Neuronal stem cell (in vitro differentiated cells): ENCODE measurements around the gene NRIP1.

Experiments used
- DNase-seq: peaks from one replicate; pipeline ENCODE4 v3.0.0-alpha.2; 2013; ENCODE audit warnings: low spot score
- H2AFZ ChIP-seq: one replicate; pipeline ENCODE4 v1.6.1; 2013; ENCODE audit warnings: mild to moderate bottlenecking, low read length, inconsistent platforms
- H2AK5ac ChIP-seq: 2 replicates; pipeline ENCODE4 v1.6.1; 2013; ENCODE audit warnings: low read depth, mild to moderate bottlenecking, inconsistent platforms, low read length, moderate library complexity, mixed read lengths
- H2BK120ac ChIP-seq: 2 replicates; pipeline ENCODE4 v1.6.1; 2013; ENCODE audit warnings: low read depth, mild to moderate bottlenecking, inconsistent platforms, low read length, moderate library complexity, mixed read lengths
- H2BK12ac ChIP-seq: one replicate; pipeline ENCODE4 v1.6.1; 2013; ENCODE audit warnings: low read length, inconsistent platforms
- H2BK15ac ChIP-seq: 2 replicates; pipeline ENCODE4 v1.6.1; 2013; ENCODE audit warnings: mild to moderate bottlenecking, low read length, inconsistent platforms, mixed read lengths
- H2BK5ac ChIP-seq: one replicate; pipeline ENCODE4 v1.6.1; 2013; ENCODE audit warnings: inconsistent platforms, mild to moderate bottlenecking, low read length, moderate library complexity
- H3K14ac ChIP-seq: one replicate; pipeline ENCODE4 v1.6.1; 2013; ENCODE audit warnings: low read length, inconsistent platforms
- H3K18ac ChIP-seq: 2 replicates; pipeline ENCODE4 v1.6.1; 2013; ENCODE audit warnings: low read length, inconsistent platforms
- H3K23ac ChIP-seq: 2 replicates; pipeline ENCODE4 v1.6.1; 2013; ENCODE audit warnings: low read depth, mild to moderate bottlenecking, mixed read lengths, low read length, inconsistent platforms; ENCODE audit not compliant: poor library complexity
- H3K27ac ChIP-seq: replicated peaks from 3 replicates; pipeline ENCODE4 v1.5.1; 2013; ENCODE audit warnings: low read length, inconsistent platforms
- H3K27me3 ChIP-seq, 3 experiments: 2 replicates each; pipeline ENCODE4 v1.6.1; 2013; ENCODE audit warnings: low read length in 3 of 3, mild to moderate bottlenecking in 2 of 3, inconsistent platforms in 1 of 3, low read depth in 1 of 3, mixed read lengths in 1 of 3, moderate library complexity in 1 of 3; ENCODE audit not compliant: control insufficient read depth in 3 of 3, insufficient read depth in 3 of 3
- H3K36me3 ChIP-seq, 2 donors: replicated peaks in 1 of 2; 2 replicates each; pipeline ENCODE4 v1.6.1; 2013; ENCODE audit warnings: low read length in 2 of 2; ENCODE audit not compliant: control insufficient read depth in 2 of 2, insufficient read depth in 2 of 2
- H3K4ac ChIP-seq: 2 replicates; pipeline ENCODE4 v1.6.1; 2013; ENCODE audit warnings: inconsistent platforms, mild to moderate bottlenecking, low read length, moderate library complexity
- H3K4me1 ChIP-seq, 2 donors: 1 replicate in 1 of 2; 2 replicates in 1 of 2; pipeline ENCODE4 v1.6.1; 2013; ENCODE audit warnings: low read length in 2 of 2, low read depth in 1 of 2; ENCODE audit not compliant: control insufficient read depth in 2 of 2, insufficient read depth in 1 of 2
- H3K4me2 ChIP-seq: one replicate; pipeline ENCODE4 v1.6.1; 2013; ENCODE audit warnings: mild to moderate bottlenecking, low read length, inconsistent platforms; ENCODE audit not compliant: insufficient read depth, poor library complexity, severe bottlenecking
- H3K4me3 ChIP-seq, 2 donors: 2 replicates each; pipeline ENCODE4 v1.5.1; 2013; ENCODE audit warnings: low read length in 2 of 2, mild to moderate bottlenecking in 2 of 2, inconsistent platforms in 1 of 2, moderate library complexity in 1 of 2
- H3K79me1 ChIP-seq: one replicate; pipeline ENCODE4 v1.6.1; 2013; ENCODE audit warnings: low read depth, mild to moderate bottlenecking, inconsistent platforms, low read length, moderate library complexity
- H3K9ac ChIP-seq: one replicate; pipeline ENCODE4 v1.6.1; 2013; ENCODE audit warnings: mild to moderate bottlenecking, low read depth, low read length, inconsistent platforms; ENCODE audit not compliant: poor library complexity
- H3K9me3 ChIP-seq, 2 donors: replicated peaks in 1 of 2; 2 replicates each; pipeline versions ENCODE3 to v1.6.1; 2013; ENCODE audit warnings: low read length in 2 of 2, mild to moderate bottlenecking in 2 of 2, inconsistent platforms in 1 of 2, low read depth in 1 of 2, mixed read lengths in 1 of 2, moderate library complexity in 1 of 2; ENCODE audit not compliant: control insufficient read depth in 2 of 2, insufficient read depth in 1 of 2
- H4K8ac ChIP-seq: one replicate; pipeline ENCODE4 v1.6.1; 2013; ENCODE audit warnings: low read depth, mild to moderate bottlenecking, inconsistent platforms, low read length, moderate library complexity
- H4K91ac ChIP-seq: one replicate; pipeline ENCODE4 v1.6.1; 2013; ENCODE audit warnings: low read length, low read depth, mild to moderate bottlenecking, inconsistent platforms; ENCODE audit not compliant: poor library complexity
- WGBS, 2 donors: extraction: QIAGEN DNeasy Blood & Tissue Kit; methylation state at CpG; one replicate each; pipeline ENCODE4 v1.1.7; 2013; ENCODE audit warnings: missing lambda C conversion rate in 2 of 2, mixed read lengths in 1 of 2; ENCODE audit not compliant: insufficient read length in 2 of 2, insufficient replicate concordance in 1 of 2; ENCODE audit errors: extremely low coverage in 2 of 2; 5-methylcytosine and 5-hydroxymethylcytosine counted together

NRIP1 gene

DNA sequence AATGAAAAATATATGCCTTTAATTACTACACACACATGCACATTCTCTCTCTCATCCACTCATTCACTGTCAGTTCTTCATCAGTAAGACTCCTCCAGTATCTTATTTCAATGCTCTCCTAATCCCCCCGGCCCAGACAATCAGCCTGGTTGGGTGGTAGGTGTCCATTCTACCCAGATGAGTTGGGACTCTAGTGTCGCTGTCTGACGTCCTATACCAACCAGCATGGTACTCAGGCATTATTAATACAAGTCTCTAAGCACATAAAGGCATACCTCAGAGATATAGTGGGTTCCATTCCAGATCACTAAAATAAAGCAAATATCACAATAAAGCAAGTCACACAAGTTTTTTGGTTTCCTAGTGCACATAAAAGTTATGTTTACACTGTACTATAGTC lies 19.8 kb downstream of the NRIP1 start:
- no peak overlapping the region for H3K4me2 ChIP-seq
- no peak overlapping the region for H3K14ac ChIP-seq
- no peak overlapping the region for H2BK5ac ChIP-seq
- peaks cover 4 to 42% of the 10 kb centered on the region in 2 donors for H3K9me3 ChIP-seq
- H3K79me1 ChIP-seq = no peaks in the 10 kb centered on the region
- peaks cover 12 to 60% of the 10 kb centered on the region in 2 donors for H3K36me3 ChIP-seq
- no peak overlapping the region for H4K8ac ChIP-seq
- no peak overlapping the region for H3K9ac ChIP-seq
- no peaks in the 10 kb centered on the region for H3K27me3 ChIP-seq
- no CpG with 5 or more reads among the region's 3 CpGs for WGBS, 2 donors
- H3K4me3 ChIP-seq = no peak overlapping the region
- no peak overlapping the region for H2BK15ac ChIP-seq
- H3K23ac ChIP-seq = no peak overlapping the region
- DNase-seq = no peak
- H3K27ac ChIP-seq = no peak overlapping the region
- no peak overlapping the region for H2BK12ac ChIP-seq
- H3K4ac ChIP-seq = no peak overlapping the region
- no peak overlapping the region for H4K91ac ChIP-seq
- no peak overlapping the region for H2AFZ ChIP-seq
- H2BK120ac ChIP-seq = no peak overlapping the region
- H3K18ac ChIP-seq = no peak overlapping the region
- peaks cover 0 to 2% of the 10 kb centered on the region in 2 donors for H3K4me1 ChIP-seq
- no peak overlapping the region for H2AK5ac ChIP-seq

DNA sequence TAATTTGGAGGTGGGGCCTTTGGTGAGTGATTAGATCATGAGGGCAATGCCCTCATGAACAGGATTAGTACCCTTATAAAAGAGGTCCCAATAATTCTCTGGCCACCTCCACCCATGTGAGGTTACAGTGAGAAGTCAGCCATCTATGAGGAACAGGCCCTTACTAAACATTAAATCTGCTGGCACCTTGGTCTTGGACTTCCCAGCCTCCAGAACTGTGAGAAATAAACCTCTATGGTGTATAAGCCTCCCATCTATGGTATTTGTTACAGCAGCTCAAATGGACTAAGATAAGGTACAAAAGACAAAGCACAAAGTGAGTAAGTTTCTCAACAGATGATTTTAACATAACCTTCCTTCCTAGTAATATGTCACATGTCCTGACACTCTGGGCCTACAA lies 22.3 kb downstream of the NRIP1 start:
- no peak overlapping the region for H3K4me3 ChIP-seq
- H3K36me3 ChIP-seq = peaks cover 12 to 85% of the 10 kb centered on the region in 2 donors
- no peaks in the 10 kb centered on the region for H3K79me1 ChIP-seq

DNA sequence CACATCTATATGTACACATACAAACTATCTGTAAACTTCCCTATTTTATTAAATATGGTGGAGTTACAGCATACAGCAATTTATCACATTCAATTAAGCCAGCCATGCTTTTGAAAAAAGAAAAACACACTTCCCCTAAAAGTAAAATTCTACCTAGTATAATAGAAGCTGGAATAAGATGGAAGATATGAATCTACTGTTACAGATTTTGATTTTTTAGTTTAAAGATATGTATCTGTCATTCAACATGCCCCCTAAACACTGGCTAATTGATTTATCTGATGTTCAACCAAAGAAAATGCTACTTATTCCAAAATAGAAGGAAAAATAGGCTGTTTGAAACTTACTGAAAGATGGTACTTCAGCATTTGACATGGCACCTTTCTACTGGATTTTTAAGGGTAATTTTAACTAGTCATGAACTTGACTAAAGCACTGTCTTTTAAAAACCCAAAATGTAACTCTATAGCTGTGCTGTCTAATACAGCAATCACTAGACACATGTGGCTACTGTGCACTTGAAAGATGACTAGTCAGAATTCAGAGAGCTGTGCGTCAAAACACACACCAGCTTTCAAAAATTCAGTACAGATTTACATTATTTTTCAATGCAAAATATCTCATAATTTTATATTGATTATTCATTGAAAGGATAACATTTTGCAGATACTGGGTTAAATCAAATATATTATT lies 25.0 kb downstream of the NRIP1 start:
- WGBS, 2 donors = no CpG with 5 or more reads among the region's 1 CpG
- no peak overlapping the region for H3K4ac ChIP-seq
- H2BK5ac ChIP-seq = no peak overlapping the region
- H3K27ac ChIP-seq = no peak overlapping the region
- H3K27me3 ChIP-seq = no peaks in the 10 kb centered on the region
- H3K4me1 ChIP-seq = no peaks in the 10 kb centered on the region
- no peak overlapping the region for H2AFZ ChIP-seq
- no peak overlapping the region for H4K91ac ChIP-seq
- H2AK5ac ChIP-seq = no peak overlapping the region
- H3K14ac ChIP-seq = no peak overlapping the region
- H3K9me3 ChIP-seq = peaks cover 0 to 36% of the 10 kb centered on the region in 2 donors
- H3K4me3 ChIP-seq = no peak overlapping the region
- no peak overlapping the region for H2BK12ac ChIP-seq
- no peak overlapping the region for H3K4me2 ChIP-seq
- no peak overlapping the region for H3K9ac ChIP-seq
- H3K18ac ChIP-seq = no peak overlapping the region
- no peak overlapping the region for H2BK15ac ChIP-seq
- no peak overlapping the region for H4K8ac ChIP-seq
- no peak overlapping the region for H2BK120ac ChIP-seq
- peaks cover 1% of the 10 kb centered on the region for H3K79me1 ChIP-seq
- H3K23ac ChIP-seq = no peak overlapping the region
- no peak for DNase-seq
- peaks cover 4 to 88% of the 10 kb centered on the region in 2 donors for H3K36me3 ChIP-seq

More for the DNA sequence above, 22.3 kb downstream of the NRIP1 start:
- H3K27me3 ChIP-seq = no peaks in the 10 kb centered on the region
- H2AFZ ChIP-seq = no peak overlapping the region
- H4K8ac ChIP-seq = no peak overlapping the region
- H3K4me1 ChIP-seq = peaks cover 0 to 2% of the 10 kb centered on the region in 2 donors
- no peak overlapping the region for H3K4ac ChIP-seq
- H2BK5ac ChIP-seq = no peak overlapping the region
- no peak overlapping the region for H3K27ac ChIP-seq
- no peak overlapping the region for H2BK15ac ChIP-seq
- no peak overlapping the region for H2BK12ac ChIP-seq
- no peak for DNase-seq
- H4K91ac ChIP-seq = no peak overlapping the region
- H3K9me3 ChIP-seq = peaks cover 4 to 57% of the 10 kb centered on the region in 2 donors
- H3K9ac ChIP-seq = no peak overlapping the region
- no peak overlapping the region for H3K18ac ChIP-seq
- H3K14ac ChIP-seq = no peak overlapping the region
- no peak overlapping the region for H3K23ac ChIP-seq
- no peak overlapping the region for H2AK5ac ChIP-seq
- no peak overlapping the region for H2BK120ac ChIP-seq
- H3K4me2 ChIP-seq = no peak overlapping the region

DNA sequence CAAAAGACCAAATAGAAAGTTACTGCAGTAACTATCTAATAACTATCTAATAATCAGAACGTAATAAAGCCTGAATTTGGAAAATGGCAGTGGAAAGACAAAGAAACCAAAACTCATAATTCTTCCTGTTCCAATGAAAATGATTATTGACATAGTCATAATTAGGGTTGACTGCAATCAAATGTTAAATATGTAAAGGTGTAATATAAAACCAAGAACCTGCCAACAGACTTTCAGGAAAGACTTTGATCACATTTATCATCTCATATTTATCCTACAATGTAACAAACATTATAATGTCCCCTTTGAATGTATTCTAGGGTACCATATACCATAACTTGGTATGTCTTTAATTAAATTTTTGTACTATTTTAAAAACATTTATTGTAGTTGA lies 26.9 kb downstream of the NRIP1 start:
- no peak overlapping the region for H4K8ac ChIP-seq
- no peaks in the 10 kb centered on the region for H3K4me1 ChIP-seq
- no peak overlapping the region for H3K18ac ChIP-seq
- peaks cover 1% of the 10 kb centered on the region for H3K79me1 ChIP-seq
- H2BK120ac ChIP-seq = no peak overlapping the region
- H2BK5ac ChIP-seq = no peak overlapping the region
- no peak overlapping the region for H3K4ac ChIP-seq
- H2BK15ac ChIP-seq = no peak overlapping the region
- WGBS, 2 donors = no CpG with 5 or more reads among the region's 1 CpG
- H3K9me3 ChIP-seq = peaks cover 0 to 44% of the 10 kb centered on the region in 2 donors
- H3K9ac ChIP-seq = no peak overlapping the region
- no peak overlapping the region for H2BK12ac ChIP-seq
- H4K91ac ChIP-seq = no peak overlapping the region
- no peak overlapping the region for H3K4me3 ChIP-seq
- no peak overlapping the region for H2AK5ac ChIP-seq
- no peak overlapping the region for H3K23ac ChIP-seq
- H3K4me2 ChIP-seq = no peak overlapping the region
- H3K27ac ChIP-seq = no peak overlapping the region
- H3K36me3 ChIP-seq = peaks cover 5 to 89% of the 10 kb centered on the region in 2 donors
- no peak for DNase-seq
- H2AFZ ChIP-seq = no peak overlapping the region
- no peaks in the 10 kb centered on the region for H3K27me3 ChIP-seq
- H3K14ac ChIP-seq = no peak overlapping the region
